Spleen (tissue), 11 donors: ENCODE results near the gene GNG14. TPM values are rescaled to one million over a fixed set of nuclear protein-coding genes. Genes with fewer than 3 reads are reported as not detected.
"Not testable (repeated sequence)": the region's sequence is repeated elsewhere in the genome, so short reads cannot be mapped to it uniquely, and the experiment has no call there.

Source experiments
- DNase-seq: peaks from one replicate; pipeline ENCODE4 v3.0.0-alpha.2; 2020
- H3K27ac ChIP-seq, 8 donors: fragments of 200-600 bp; sonication (generic) in 7 of 8; 1 replicate in 4 of 8; 2 replicates in 4 of 8; pipeline versions ENCODE4 v1.5.0 to v1.8.0; 2016 to 2021; ENCODE audit warnings: inconsistent platforms in 4 of 8, mild to moderate bottlenecking in 4 of 8, moderate library complexity in 1 of 8
- H3K27me3 ChIP-seq, 7 donors: fragments of 200-600 bp; sonication (generic) in 6 of 7; replicated peaks in 1 of 7; 1 replicate in 4 of 7; 2 replicates in 3 of 7; pipeline versions ENCODE4 v1.5.0 to v1.8.0; 2016 to 2021; ENCODE audit warnings: inconsistent platforms in 3 of 7, mild to moderate bottlenecking in 1 of 7
- H3K36me3 ChIP-seq, 6 donors: fragments of 200-600 bp; sonication (generic) in 5 of 6; 1 replicate in 4 of 6; 2 replicates in 2 of 6; pipeline versions ENCODE4 v1.5.0 to v1.8.0; 2016 to 2021; ENCODE audit warnings: inconsistent platforms in 2 of 6
- H3K4me1 ChIP-seq, 6 donors: fragments of 200-600 bp; sonication (generic) in 5 of 6; 1 replicate in 3 of 6; 2 replicates in 3 of 6; pipeline versions ENCODE4 v1.5.0 to v1.8.0; 2016 to 2021; ENCODE audit warnings: inconsistent platforms in 3 of 6
- H3K4me3 ChIP-seq, 8 donors: fragments of 200-600 bp; sonication (generic) in 7 of 8; 1 replicate in 4 of 8; 2 replicates in 4 of 8; pipeline versions ENCODE4 v1.5.0 to v1.8.0; 2016 to 2021; ENCODE audit warnings: inconsistent platforms in 4 of 8, mild to moderate bottlenecking in 4 of 8, moderate library complexity in 2 of 8
- H3K9me3 ChIP-seq, 8 donors: fragments of 200-600 bp; sonication (generic) in 7 of 8; 1 replicate in 4 of 8; 2 replicates in 4 of 8; pipeline versions ENCODE4 v1.5.0 to v1.8.0; 2016 to 2021; ENCODE audit warnings: inconsistent platforms in 4 of 8
- POLR2A ChIP-seq, 3 donors: fragments of 450-650 bp; IDR thresholded peaks; one replicate each; pipeline ENCODE4 v1.5.1; 2017; ENCODE audit warnings: antibody characterized with exemption in 3 of 3, mild to moderate bottlenecking in 1 of 3
- POLR2AphosphoS5 ChIP-seq, 3 donors: sonication (generic); formaldehyde crosslinking; IDR thresholded peaks; one replicate each; pipeline ENCODE4 v1.5.1; 2017; ENCODE audit warnings: antibody characterized with exemption in 3 of 3
- WGBS, 5 donors: extraction: QIAGEN DNeasy Blood & Tissue Kit in 3 of 5; methylation state at CpG; one replicate each; pipeline versions ENCODE4 v1.1.5 to v1.1.7; 2013 to 2018; 5-methylcytosine and 5-hydroxymethylcytosine counted together
- intact Hi-C: fragments of 100-400 bp; cut with DNase I; formaldehyde crosslinking; loops from one replicate; pipeline ENCODE4 v1.15.0; 2023; ENCODE audit warnings: low total_unique reads
- polyA plus RNA-seq, 3 donors: library from polyadenylated mRNA; stranded (reverse); fragments of 200-250 nt; gene quantifications; one replicate each; pipeline ENCODE4 v1.2.1, GENCODE V29; 2013
- total RNA-seq, 7 donors: library from RNA; depleted of rRNA in 3 of 7; stranded (reverse); fragments of >200 nt in 3 of 7; fragmentation: NEBNext Ultra II Directional in 4 of 7; extraction: Animal tissue kit (Norgen Biotek cat#: 25700) in 4 of 7; gene quantifications; one replicate each; pipeline versions ENCODE4 v1.1.0 to v1.2.1, GENCODE V29; 2016 to 2021
- TF ChIP-seq, protein P1 (sequence below), 11 experiments: fragments of 200-600 bp in 7 of 11; fragments of 450-650 bp in 4 of 11; sonication (generic) in 4 of 11; IDR thresholded peaks in 8 of 11; conservative IDR thresholded peaks in 3 of 11; 1 replicate in 7 of 11; 2 replicates in 4 of 11; pipeline versions ENCODE4 v1.4.0 to v1.8.0; 2016 to 2021; ENCODE audit warnings: antibody characterized with exemption in 11 of 11, inconsistent platforms in 4 of 11, mild to moderate bottlenecking in 1 of 11
- donor health status: healthy with polysubstance abuse.
- donor health status: DM: no; HTN: no; CAD: no; lungs with moderate emphysema.
- donor health status: DM: no; HTN: no; CAD: no.
- donor health status: Bipolar disorder and iron deficiency.
- donor health status: healthy.
- donor health status: DM: no; HTN: no; CAD: no.
- donor health status: DM: yes; HTN: yes; CAD: no.

GNG14 gene
- total and polyA plus RNA-seq, 10 donors: not detected

DNA sequence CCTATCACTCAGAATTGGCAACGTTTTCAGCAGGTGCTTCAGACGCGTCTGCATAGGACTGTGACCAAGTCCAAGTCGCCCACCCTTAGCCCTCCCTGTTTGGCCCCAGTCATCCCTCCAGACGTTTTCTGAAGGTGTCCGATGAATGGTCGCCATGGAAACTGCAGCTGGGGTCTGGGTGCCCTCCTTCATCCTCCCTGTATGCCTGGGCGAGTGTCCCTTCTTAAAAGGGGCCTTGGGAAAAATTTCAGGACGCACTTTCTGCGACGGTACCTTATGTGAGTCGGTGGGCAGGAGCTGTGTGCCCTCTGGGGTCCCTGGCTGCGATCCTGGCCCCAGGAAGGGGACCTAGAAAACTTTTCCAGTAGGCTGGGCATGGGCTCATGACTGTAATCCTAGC is 46.3 kb upstream of the GNG14 start:
- WGBS, 5 donors: 79 to 90% (median 85%) methylated on average over 13 of the region's 13 CpGs
- Histone ChIP-seq H3K27ac (no peak overlapping the region), H3K27me3 (no peaks in the 10 kb centered on the region), H3K9me3 (no peaks in the 10 kb centered on the region), H3K4me1 (peaks cover 0 to 14% (median 12%) of the 10 kb centered on the region in 6 donors), H3K4me3 (no peak overlapping the region), H3K36me3 (peaks cover 0 to 38% (median 5%) of the 10 kb centered on the region in 6 donors)
- peak; percentile 37 for DNase-seq
- TF ChIP-seq POLR2AphosphoS5 (IDR thresholded peaks at IDR 0.05) (no peak), POLR2A (IDR thresholded peaks at IDR 0.05) (no peak)
- TF ChIP-seq, protein P1, sequence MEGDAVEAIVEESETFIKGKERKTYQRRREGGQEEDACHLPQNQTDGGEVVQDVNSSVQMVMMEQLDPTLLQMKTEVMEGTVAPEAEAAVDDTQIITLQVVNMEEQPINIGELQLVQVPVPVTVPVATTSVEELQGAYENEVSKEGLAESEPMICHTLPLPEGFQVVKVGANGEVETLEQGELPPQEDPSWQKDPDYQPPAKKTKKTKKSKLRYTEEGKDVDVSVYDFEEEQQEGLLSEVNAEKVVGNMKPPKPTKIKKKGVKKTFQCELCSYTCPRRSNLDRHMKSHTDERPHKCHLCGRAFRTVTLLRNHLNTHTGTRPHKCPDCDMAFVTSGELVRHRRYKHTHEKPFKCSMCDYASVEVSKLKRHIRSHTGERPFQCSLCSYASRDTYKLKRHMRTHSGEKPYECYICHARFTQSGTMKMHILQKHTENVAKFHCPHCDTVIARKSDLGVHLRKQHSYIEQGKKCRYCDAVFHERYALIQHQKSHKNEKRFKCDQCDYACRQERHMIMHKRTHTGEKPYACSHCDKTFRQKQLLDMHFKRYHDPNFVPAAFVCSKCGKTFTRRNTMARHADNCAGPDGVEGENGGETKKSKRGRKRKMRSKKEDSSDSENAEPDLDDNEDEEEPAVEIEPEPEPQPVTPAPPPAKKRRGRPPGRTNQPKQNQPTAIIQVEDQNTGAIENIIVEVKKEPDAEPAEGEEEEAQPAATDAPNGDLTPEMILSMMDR (IDR thresholded peaks at IDR 0.05 in 8 of 11, conservative IDR thresholded peaks at IDR 0.05 in 3 of 11): no peak
- intact Hi-C loops: no loop called here

DNA sequence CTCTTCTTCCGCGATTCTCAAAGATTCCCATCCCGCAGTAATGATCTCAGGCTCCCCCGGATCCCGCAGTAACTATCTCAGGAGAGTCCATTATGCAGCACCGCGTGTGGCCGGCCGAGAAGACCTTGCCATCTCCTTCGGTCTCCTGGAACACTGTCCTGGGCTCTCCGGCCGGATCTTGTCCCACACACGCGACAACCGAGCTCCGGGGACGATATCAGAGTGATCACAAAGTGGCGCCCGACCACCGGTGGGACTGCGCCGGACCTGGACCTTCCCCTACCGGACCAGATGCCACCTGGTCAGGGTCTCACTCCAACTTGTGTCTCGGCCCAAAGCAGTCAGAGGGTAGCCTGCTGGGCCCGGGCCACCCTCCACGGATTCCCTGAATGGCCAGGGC is 45.3 kb upstream of the GNG14 start:
- peaks cover 0 to 17% (median 12%) of the 10 kb centered on the region in 6 donors for H3K4me1 ChIP-seq
- no peaks in the 10 kb centered on the region for H3K27me3 ChIP-seq
- H3K36me3 ChIP-seq: peaks cover 0 to 48% (median 5%) of the 10 kb centered on the region in 6 donors
- intact Hi-C loops: no loop called here
- H3K4me3 ChIP-seq: no peak overlapping the region
- H3K9me3 ChIP-seq: no peaks in the 10 kb centered on the region
- H3K27ac ChIP-seq: no peak overlapping the region
- TF ChIP-seq POLR2AphosphoS5 (IDR thresholded peaks at IDR 0.05) (peak in 1 of 3 donors; percentile 38), POLR2A (IDR thresholded peaks at IDR 0.05) (no peak)
- 92 to 97% (median 96%) methylated on average over 14 to 26 of the region's 26 CpGs for WGBS, 5 donors
- DNase-seq: peak; percentile 69

DNA sequence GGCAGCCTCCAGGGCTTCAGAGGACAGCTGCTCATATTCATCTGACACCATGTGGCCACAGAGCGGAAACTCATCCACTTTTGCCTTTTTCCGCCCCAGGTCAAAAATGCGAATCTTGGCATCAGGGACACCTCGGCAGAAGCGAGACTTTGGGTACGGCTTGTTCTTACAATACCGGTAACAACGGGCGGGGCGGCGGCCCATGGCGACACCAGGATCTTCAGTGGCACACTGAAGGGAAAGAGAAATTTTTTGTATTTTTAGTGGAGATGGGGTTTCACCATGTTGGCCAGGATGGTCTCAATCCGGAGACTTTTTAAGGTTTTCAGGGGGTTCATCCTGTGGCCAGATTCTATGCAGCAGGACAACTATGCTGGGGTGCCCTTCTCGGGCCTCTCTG is 44.1 kb upstream of the GNG14 start:
- DNase-seq: not testable (repeated sequence)

DNA sequence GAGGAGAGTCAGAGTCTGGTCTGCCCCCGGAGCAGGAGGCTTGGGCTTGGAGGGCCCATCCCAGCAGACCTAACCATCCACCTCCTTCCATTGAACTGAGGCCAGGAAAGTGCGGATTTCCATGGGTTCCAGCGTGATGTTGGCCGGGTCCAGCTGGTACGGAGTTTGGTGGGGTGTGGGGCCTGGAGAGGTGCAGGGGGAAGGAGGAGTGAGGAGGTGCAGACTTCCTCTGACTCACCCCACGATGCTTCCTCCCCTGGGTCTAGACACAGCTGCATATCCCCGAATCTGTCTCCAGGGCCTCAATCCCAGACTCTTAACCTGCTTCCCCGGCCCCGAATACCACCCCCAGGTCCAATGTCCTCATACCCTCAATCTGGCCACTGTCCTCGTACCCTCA is 41.2 kb upstream of the GNG14 start:
- H3K4me3 ChIP-seq: no peak overlapping the region
- H3K9me3 ChIP-seq: no peaks in the 10 kb centered on the region
- TF ChIP-seq, protein P1 (IDR thresholded peaks at IDR 0.05 in 8 of 11, conservative IDR thresholded peaks at IDR 0.05 in 3 of 11): no peak
- TF ChIP-seq POLR2A (IDR thresholded peaks at IDR 0.05): no peak
- no peak for TF ChIP-seq POLR2AphosphoS5 (IDR thresholded peaks at IDR 0.05)
- peak overlapping the region in 2 of 8 donors; percentile 9 to 11 for H3K27ac ChIP-seq
- H3K36me3 ChIP-seq: peaks cover 0 to 76% (median 6%) of the 10 kb centered on the region in 6 donors
- no peak for DNase-seq
- H3K4me1 ChIP-seq: peaks cover 0 to 15% (median 9%) of the 10 kb centered on the region in 6 donors
- WGBS, 5 donors: 76 to 87% (median 81%) methylated on average over 10 of the region's 10 CpGs
- no peaks in the 10 kb centered on the region for H3K27me3 ChIP-seq
- intact Hi-C loops: no loop called here

More for the DNA sequence above, 44.1 kb upstream of the GNG14 start:
- H3K27me3 ChIP-seq, H3K9me3 ChIP-seq, H3K27ac ChIP-seq, H3K4me3 ChIP-seq, intact Hi-C loops: not testable (repeated sequence)
- peaks cover 0 to 51% (median 5%) of the 10 kb centered on the region in 6 donors for H3K36me3 ChIP-seq
- WGBS, 5 donors: 93 to 100% (median 97%) methylated on average over 14 of the region's 14 CpGs
- H3K4me1 ChIP-seq: peaks cover 0 to 29% (median 17%) of the 10 kb centered on the region in 6 donors

DNA sequence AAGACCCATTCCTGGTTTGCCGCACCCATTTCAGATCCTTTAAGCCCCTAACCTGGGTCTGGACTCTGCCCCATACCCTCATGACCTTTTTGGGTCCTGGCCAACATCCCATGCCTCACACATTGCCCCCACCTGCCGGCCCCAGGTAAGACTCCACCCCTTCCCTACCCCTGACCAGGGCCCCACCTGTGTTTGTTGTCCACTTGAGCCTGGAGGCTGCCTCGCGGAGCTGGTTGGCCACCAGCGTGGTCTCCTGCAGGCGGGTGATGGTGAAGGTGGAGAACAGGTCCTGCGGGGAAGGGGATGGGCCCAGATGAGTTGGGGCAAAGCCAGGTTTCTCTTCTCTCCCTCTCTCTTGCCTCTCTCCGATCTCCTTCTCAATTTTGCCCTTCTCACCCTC is 40.8 kb upstream of the GNG14 start:
- Histone ChIP-seq H3K4me3 (no peak overlapping the region), H3K27ac (peak overlapping the region in 1 of 8 donors; percentile 13), H3K4me1 (peaks cover 0 to 15% (median 9%) of the 10 kb centered on the region in 6 donors), H3K36me3 (peaks cover 0 to 81% (median 9%) of the 10 kb centered on the region in 6 donors), H3K27me3 (no peaks in the 10 kb centered on the region), H3K9me3 (no peaks in the 10 kb centered on the region)
- WGBS, 5 donors: 81 to 89% (median 86%) methylated on average over 8 of the region's 8 CpGs
- no peak for TF ChIP-seq POLR2A (IDR thresholded peaks at IDR 0.05)
- TF ChIP-seq, protein P1 (IDR thresholded peaks at IDR 0.05 in 8 of 11, conservative IDR thresholded peaks at IDR 0.05 in 3 of 11): no peak
- TF ChIP-seq POLR2AphosphoS5 (IDR thresholded peaks at IDR 0.05): no peak
- intact Hi-C loops: no loop called here
- DNase-seq: no peak
